ENCODE measurements around the gene CEND1.

CEND1 gene

DNA sequence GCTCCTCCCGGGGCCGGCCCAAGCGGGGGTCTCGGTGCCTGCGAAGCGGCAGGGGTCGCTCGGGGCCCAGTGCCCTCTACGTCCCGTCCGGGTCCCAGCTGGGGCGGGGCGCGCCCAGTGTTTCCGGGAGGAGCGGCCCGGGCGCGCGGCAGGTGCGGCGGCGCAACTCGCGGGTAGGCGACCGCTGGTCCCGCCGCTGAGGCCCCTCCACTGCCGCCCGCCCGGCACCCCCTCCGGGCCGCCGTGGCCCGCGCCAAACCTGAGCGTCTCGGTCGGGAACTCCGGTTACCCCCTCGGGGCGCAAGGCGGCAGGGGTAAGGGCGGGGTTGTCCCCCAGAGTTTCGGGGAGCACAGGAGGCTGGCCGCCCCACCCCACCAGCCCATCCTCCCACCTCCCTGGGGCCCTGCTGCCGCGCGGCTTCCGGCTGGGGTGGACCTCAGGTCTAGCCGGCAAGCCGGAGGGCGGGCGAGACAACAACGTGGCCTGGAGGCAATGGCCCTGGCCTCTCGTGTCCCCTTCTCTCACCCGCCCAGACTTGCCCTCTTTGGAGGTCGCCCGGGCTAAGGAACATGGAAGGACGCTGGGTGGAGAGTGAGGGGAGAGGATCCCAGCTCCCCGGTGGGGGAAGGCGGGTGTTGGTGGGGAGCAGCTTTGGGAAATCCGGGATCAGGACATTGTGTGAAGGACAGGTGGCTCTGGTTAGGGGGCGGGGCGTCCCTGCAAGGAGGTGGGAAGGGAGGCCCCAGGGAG lies 37.4 kb upstream of the CEND1 start:
- DNase-seq = peak; percentile 51

- DNase-seq = no peak
Measured at GRCh38 chr11:826836-827145, 36.9 kb upstream of the CEND1 start.

- DNase-seq = no peak
Measured at GRCh38 chr11:826227-826621, 36.3 kb upstream of the CEND1 start.

GRCh38 chr11:825366-826226 lies 35.7 kb upstream of the CEND1 start:
- DNase-seq = no peak

GRCh38 chr11:824942-825341 lies 35.1 kb upstream of the CEND1 start:
- peak; percentile 33 for DNase-seq

DNA sequence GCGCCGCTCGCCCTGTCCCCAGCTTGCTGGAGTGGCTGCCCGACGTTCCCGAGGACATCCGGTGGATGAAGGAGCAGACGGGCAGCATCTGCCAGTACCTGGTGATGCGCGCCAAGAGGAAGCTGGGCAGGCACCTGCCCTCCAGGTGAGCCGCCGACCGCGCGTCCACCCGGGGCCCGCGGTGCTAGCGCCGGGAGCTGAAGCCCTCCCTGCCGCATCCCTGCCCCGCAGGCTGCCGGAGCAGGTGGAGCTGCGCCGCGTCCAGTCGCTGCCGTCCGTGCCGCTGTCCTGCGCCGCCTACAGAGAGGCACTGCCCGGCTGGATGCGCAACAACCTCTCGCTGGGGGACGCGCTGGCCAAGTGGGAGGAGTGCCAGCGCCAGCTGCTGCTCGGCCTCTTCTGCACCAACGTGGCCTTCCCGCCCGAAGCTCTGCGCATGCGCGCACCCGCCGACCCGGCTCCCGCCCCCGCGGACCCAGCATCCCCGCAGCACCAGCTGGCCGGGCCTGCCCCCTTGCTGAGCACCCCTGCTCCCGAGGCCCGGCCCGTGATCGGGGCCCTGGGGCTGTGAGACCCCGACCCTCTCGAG lies 34.5 kb upstream of the CEND1 start:
- DNase-seq = peak; percentile 71

DNA sequence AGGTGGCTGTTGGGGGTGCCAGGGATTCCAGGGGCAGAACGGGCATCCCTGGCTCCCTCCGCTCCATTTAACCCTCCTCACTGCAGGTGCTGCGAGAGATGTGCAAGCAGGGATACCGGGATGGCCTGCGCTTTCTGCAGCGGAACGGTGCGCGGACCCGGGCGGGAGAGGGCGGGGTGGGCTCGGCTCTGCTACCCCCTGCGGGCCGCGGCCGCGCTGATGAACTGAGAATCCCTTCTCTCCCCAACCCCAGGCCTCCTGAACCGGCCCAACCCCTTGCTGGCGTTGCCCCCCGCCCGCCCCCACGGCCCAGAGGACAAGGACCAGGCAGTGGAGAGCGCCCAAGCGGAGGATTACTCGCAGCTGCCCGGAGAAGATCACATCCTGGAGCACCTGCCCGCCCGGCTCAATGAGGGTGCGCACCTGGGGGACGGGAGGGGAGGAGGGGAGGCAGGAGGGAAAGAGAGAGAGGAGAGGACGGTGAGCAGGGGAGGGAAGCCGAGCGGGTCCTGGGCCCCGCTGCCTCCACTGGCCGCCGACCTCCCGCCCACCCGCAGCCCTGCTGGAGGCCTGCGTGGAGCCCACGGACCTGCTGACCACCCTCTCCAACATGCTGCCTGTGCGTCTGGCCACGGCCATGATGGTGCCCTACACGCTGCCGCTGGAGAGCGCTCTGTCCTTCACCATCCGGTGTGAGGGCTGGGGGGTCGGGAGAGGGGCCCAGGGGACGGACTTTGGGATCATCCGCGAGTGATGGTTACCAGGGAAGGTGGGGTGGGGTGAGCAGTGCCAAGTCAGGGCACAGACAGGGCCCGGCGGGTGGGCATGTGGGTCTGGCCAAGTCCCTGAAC lies 33.8 kb upstream of the CEND1 start:
- DNase-seq = no peak

- DNase-seq = no peak
Measured at GRCh38 chr11:821512-822371, 31.9 kb upstream of the CEND1 start.

- DNase-seq = no peak
Measured at GRCh38 chr11:820655-821511, 31.0 kb upstream of the CEND1 start.

GRCh38 chr11:819943-820649 lies 30.2 kb upstream of the CEND1 start:
- peak; percentile 75 for DNase-seq

GRCh38 chr11:819129-819931 lies 29.4 kb upstream of the CEND1 start:
- DNase-seq = peak; percentile 95

DNA sequence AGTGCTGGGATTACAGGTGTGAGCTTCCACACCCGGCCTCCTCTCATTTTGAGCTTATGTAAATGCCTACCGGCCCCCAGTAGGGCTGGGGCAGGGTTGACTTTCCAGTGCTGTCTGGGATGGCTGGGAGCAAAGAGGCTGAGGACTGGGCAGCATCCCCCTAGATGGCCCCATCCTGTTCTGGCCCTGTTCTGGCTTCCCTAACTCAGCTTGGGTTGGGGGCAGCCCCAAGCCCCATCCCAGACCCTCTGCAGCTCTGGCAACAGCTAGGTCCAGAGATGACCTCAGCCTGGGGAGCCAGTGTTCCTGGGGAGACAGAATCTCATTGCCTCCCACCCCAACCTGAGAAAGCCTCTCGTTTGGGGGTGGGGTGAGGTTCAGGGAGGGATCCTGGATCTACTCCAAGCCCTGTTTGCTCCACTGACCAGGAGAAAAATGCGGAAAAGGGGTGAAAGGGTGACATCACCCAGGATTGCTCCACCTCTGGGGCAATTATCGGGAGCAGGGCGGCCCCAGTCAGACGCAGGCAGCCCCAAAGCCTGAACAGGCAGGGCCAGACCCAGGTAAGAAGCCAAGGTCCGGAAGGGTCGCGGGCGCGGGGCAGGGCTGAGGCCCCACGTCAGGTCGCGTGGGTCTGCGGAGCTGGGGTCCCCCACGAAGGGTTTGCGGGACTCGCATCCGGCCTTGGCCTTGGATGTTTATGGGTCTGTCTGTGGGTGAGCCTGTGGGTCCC lies 28.7 kb upstream of the CEND1 start, which contains the start of gene PNPLA2:
PNPLA2 (plus strand) TSS at position 519 of the 733 bp plus-strand sequence. CDS start 805 bp downstream, outside the sequence.
- no peak for DNase-seq

- no peak for DNase-seq
Measured at GRCh38 chr11:816433-816779, 26.5 kb upstream of the CEND1 start.

DNA sequence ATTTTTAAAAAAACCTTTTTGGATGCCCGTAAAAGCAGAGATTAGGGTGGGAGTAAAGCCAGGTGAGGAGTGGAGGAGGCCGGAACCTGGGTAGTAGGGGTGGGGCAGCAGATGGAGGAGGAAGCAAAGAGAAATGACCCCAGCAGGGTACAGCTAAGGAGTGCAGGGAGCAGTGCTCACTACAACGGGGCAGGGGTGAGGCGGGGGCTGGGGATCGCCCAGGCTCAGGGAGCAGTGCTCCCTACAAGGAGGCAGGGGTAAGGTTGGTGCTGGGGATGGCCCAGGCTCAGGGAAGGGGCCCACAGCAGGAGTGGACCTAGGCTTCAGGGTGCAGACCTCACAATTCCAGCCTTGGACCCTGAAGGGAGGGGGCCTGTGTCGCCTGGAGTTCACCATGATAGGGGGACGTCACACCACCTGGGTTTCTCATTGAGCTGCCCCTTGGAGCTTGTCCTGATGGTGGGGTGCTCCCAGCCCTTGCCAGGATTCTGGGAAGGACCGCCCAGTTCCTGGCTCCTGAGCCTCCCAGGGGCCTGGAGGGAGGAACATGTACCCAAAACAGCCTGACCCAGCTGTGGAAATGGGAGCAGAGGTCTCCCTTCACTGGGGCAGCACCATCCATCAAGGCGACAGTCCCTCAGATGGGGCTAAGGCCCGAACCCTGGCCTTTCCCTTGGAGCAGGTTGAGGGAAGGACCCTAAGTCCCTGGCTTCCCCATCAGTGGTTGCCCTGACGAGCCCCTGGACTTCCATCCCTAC lies 26.0 kb upstream of the CEND1 start:
- DNase-seq = no peak

GRCh38 chr11:813456-814096 lies 23.7 kb upstream of the CEND1 start:
- DNase-seq = no peak

GRCh38 chr11:813072-813455 lies 23.2 kb upstream of the CEND1 start:
- no peak for DNase-seq

DNA sequence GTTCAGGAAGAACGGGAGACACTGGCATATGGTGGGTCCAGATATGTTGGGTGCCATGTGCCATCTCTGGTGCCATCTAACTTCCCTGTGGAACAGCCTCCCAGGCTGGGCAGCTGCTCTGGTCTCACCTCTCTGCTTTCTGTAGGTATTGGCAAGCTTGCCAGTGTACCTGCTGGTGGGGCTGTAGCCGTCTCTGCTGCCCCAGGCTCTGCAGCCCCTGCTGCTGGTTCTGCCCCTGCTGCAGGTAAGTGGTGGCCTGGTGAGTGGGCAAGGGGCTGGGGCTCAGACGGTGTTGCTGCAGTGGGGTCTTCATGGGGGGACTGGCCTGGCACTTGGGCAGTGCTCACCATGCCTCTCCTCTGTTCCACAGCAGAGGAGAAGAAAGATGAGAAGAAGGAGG lies 22.5 kb upstream of the CEND1 start:
- DNase-seq = no peak

Measured in eye (tissue), 1 donor.